C4-2B (cell line): ENCODE results near the gene PDE4D.

Experiments
- CTCF ChIP-seq: fragments of 450-650 bp; conservative IDR thresholded peaks from 2 replicates; pipeline ENCODE4 v1.5.1; 2017; ENCODE audit warnings: mild to moderate bottlenecking
- ZFX ChIP-seq: fragments of 450-650 bp; IDR thresholded peaks from 2 replicates; pipeline ENCODE4 v1.6.1; 2017

DNA sequence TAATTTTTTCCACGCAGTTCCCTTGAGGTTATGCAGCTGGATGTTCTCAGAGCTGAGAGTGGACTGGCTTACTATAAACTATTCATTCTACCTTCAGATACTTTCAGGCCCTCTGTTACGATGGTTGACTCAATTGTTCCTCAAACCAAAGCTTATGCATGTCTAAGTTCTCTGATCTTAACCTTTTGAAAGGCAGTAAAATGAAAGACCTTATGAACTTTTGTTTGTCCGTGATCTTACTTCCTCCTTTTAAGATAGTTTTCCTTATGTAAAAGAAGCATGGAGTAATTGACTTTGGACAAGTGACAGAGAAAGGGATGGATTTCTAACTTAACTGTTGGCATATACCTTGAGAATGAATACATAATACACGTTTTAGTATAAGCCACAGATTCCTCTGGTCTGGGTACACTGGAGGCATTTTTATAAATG lies 575.7 kb downstream of the PDE4D start:
- TF ChIP-seq CTCF (no peak), ZFX (no peak)
